ENCODE data around the gene TMEM163.
A peak's percentile ranks its signal among the peaks of the same experiment; 100 is the strongest.

TMEM163 gene

GRCh38 chr2:134468776-134469175 lies 250.0 kb downstream of the TMEM163 start:
- no peak for DNase-seq (ENCODE audit: insufficient read length, low spot score)
- TF ChIP-seq POLR2A (IDR thresholded peaks at IDR 0.05; ENCODE audit: low read depth, low read length) = no peak
- FAIRE-seq = no peak

- no peak for DNase-seq (ENCODE audit: insufficient read length, low spot score)
- no peak for TF ChIP-seq POLR2A (IDR thresholded peaks at IDR 0.05; ENCODE audit: low read depth, low read length)
- FAIRE-seq = no peak
Observed at GRCh38 chr2:134468164-134468563, 250.6 kb downstream of the TMEM163 start.

- DNase-seq (ENCODE audit: insufficient read length, low spot score) (no peak), FAIRE-seq (no peak)
- no peak for TF ChIP-seq POLR2A (IDR thresholded peaks at IDR 0.05; ENCODE audit: low read depth, low read length)
Observed at GRCh38 chr2:134466141-134466540, 252.7 kb downstream of the TMEM163 start.

- no peak for FAIRE-seq
- DNase-seq (ENCODE audit: insufficient read length, low spot score) = no peak
- no peak for TF ChIP-seq POLR2A (IDR thresholded peaks at IDR 0.05; ENCODE audit: low read depth, low read length)
Observed at GRCh38 chr2:134465228-134466105, 253.3 kb downstream of the TMEM163 start.

GRCh38 chr2:134463699-134464022 lies 255.1 kb downstream of the TMEM163 start:
- DNase-seq (ENCODE audit: insufficient read length, low spot score) (no peak), FAIRE-seq (no peak)
- TF ChIP-seq POLR2A (IDR thresholded peaks at IDR 0.05; ENCODE audit: low read depth, low read length) = no peak

- FAIRE-seq (no peak), DNase-seq (ENCODE audit: insufficient read length, low spot score) (no peak)
- TF ChIP-seq POLR2A (IDR thresholded peaks at IDR 0.05; ENCODE audit: low read depth, low read length) = no peak
Observed at GRCh38 chr2:134462791-134463698, 255.8 kb downstream of the TMEM163 start.

- no peak for DNase-seq (ENCODE audit: insufficient read length, low spot score)
- FAIRE-seq = no peak
- TF ChIP-seq POLR2A (IDR thresholded peaks at IDR 0.05; ENCODE audit: low read depth, low read length) = no peak
Observed at GRCh38 chr2:134462275-134462674, 256.5 kb downstream of the TMEM163 start.

GRCh38 chr2:134461511-134461910 lies 257.3 kb downstream of the TMEM163 start:
- DNase-seq (ENCODE audit: insufficient read length, low spot score) = peak; percentile 47
- no peak for FAIRE-seq
- TF ChIP-seq POLR2A (IDR thresholded peaks at IDR 0.05; ENCODE audit: low read depth, low read length) = no peak

- no peak for TF ChIP-seq POLR2A (IDR thresholded peaks at IDR 0.05; ENCODE audit: low read depth, low read length)
- FAIRE-seq = no peak
- DNase-seq (ENCODE audit: insufficient read length, low spot score) = peak; percentile 61
Observed at GRCh38 chr2:134460583-134460998, 258.2 kb downstream of the TMEM163 start.

- DNase-seq (ENCODE audit: insufficient read length, low spot score) (no peak), FAIRE-seq (no peak)
- no peak for TF ChIP-seq POLR2A (IDR thresholded peaks at IDR 0.05; ENCODE audit: low read depth, low read length)
Observed at GRCh38 chr2:134459706-134460406, 258.9 kb downstream of the TMEM163 start.

- FAIRE-seq = no peak
- TF ChIP-seq POLR2A (IDR thresholded peaks at IDR 0.05; ENCODE audit: low read depth, low read length) = no peak
- no peak for DNase-seq (ENCODE audit: insufficient read length, low spot score)
Observed at GRCh38 chr2:134458950-134459349, 259.9 kb downstream of the TMEM163 start.

- FAIRE-seq (no peak), DNase-seq (ENCODE audit: insufficient read length, low spot score) (no peak)
- no peak for TF ChIP-seq POLR2A (IDR thresholded peaks at IDR 0.05; ENCODE audit: low read depth, low read length)
Observed at GRCh38 chr2:134458473-134458853, 260.3 kb downstream of the TMEM163 start.

GRCh38 chr2:134457765-134458472 lies 260.9 kb downstream of the TMEM163 start:
- TF ChIP-seq POLR2A (IDR thresholded peaks at IDR 0.05; ENCODE audit: low read depth, low read length) = no peak
- FAIRE-seq (no peak), DNase-seq (ENCODE audit: insufficient read length, low spot score) (no peak)
